ENCODE results near the gene TTLL11.

TTLL11 gene

GRCh38 chr9:121773286-121773953 is 319.7 kb downstream of the TTLL11 start:
- TF ChIP-seq FOXM1 (IDR thresholded peaks at IDR 0.05; ENCODE audit: borderline replicate concordance, low read depth) (no peak), ZBTB7A (IDR thresholded peaks at IDR 0.05; ENCODE audit: low read depth) (no peak), EGR1 (IDR thresholded peaks at IDR 0.05) (no peak), TAF1 (IDR thresholded peaks at IDR 0.05; ENCODE audit: low read depth) (no peak), TCF12 (IDR thresholded peaks at IDR 0.05; ENCODE audit: low read depth) (no peak), TEAD4 (IDR thresholded peaks at IDR 0.05) (no peak), NFIC (IDR thresholded peaks at IDR 0.05) (no peak), CREB1 (IDR thresholded peaks at IDR 0.05; ENCODE audit: low read depth) (no peak), RAD21 (IDR thresholded peaks at IDR 0.05; ENCODE audit: low read depth) (no peak), EP300 (IDR thresholded peaks at IDR 0.05; ENCODE audit: borderline replicate concordance) (no peak), MAX (IDR thresholded peaks at IDR 0.05) (no peak), CEBPB (IDR thresholded peaks at IDR 0.05) (no peak), YY1 (IDR thresholded peaks at IDR 0.05; ENCODE audit: low read depth) (no peak)
- TF ChIP-seq, protein P1, sequence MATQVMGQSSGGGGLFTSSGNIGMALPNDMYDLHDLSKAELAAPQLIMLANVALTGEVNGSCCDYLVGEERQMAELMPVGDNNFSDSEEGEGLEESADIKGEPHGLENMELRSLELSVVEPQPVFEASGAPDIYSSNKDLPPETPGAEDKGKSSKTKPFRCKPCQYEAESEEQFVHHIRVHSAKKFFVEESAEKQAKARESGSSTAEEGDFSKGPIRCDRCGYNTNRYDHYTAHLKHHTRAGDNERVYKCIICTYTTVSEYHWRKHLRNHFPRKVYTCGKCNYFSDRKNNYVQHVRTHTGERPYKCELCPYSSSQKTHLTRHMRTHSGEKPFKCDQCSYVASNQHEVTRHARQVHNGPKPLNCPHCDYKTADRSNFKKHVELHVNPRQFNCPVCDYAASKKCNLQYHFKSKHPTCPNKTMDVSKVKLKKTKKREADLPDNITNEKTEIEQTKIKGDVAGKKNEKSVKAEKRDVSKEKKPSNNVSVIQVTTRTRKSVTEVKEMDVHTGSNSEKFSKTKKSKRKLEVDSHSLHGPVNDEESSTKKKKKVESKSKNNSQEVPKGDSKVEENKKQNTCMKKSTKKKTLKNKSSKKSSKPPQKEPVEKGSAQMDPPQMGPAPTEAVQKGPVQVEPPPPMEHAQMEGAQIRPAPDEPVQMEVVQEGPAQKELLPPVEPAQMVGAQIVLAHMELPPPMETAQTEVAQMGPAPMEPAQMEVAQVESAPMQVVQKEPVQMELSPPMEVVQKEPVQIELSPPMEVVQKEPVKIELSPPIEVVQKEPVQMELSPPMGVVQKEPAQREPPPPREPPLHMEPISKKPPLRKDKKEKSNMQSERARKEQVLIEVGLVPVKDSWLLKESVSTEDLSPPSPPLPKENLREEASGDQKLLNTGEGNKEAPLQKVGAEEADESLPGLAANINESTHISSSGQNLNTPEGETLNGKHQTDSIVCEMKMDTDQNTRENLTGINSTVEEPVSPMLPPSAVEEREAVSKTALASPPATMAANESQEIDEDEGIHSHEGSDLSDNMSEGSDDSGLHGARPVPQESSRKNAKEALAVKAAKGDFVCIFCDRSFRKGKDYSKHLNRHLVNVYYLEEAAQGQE (IDR thresholded peaks at IDR 0.05; ENCODE audit: low read depth), result no peak
- TF ChIP-seq, protein P2, sequence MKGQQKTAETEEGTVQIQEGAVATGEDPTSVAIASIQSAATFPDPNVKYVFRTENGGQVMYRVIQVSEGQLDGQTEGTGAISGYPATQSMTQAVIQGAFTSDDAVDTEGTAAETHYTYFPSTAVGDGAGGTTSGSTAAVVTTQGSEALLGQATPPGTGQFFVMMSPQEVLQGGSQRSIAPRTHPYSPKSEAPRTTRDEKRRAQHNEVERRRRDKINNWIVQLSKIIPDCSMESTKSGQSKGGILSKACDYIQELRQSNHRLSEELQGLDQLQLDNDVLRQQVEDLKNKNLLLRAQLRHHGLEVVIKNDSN (IDR thresholded peaks at IDR 0.05), result no peak

GRCh38 chr9:121772600-121773285 is 320.4 kb downstream of the TTLL11 start:
- TF ChIP-seq CEBPB (IDR thresholded peaks at IDR 0.05), result no peak
- no peak for TF ChIP-seq ZBTB7A (IDR thresholded peaks at IDR 0.05; ENCODE audit: low read depth)
- TF ChIP-seq TAF1 (IDR thresholded peaks at IDR 0.05; ENCODE audit: low read depth), result no peak
- no peak for TF ChIP-seq FOXM1 (IDR thresholded peaks at IDR 0.05; ENCODE audit: borderline replicate concordance, low read depth)
- TF ChIP-seq, protein P2 (IDR thresholded peaks at IDR 0.05), result no peak
- no peak for TF ChIP-seq YY1 (IDR thresholded peaks at IDR 0.05; ENCODE audit: low read depth)
- no peak for TF ChIP-seq EGR1 (IDR thresholded peaks at IDR 0.05)
- TF ChIP-seq CREB1 (IDR thresholded peaks at IDR 0.05; ENCODE audit: low read depth), result no peak
- TF ChIP-seq TEAD4 (IDR thresholded peaks at IDR 0.05), result no peak
- TF ChIP-seq MAX (IDR thresholded peaks at IDR 0.05), result no peak
- no peak for TF ChIP-seq RAD21 (IDR thresholded peaks at IDR 0.05; ENCODE audit: low read depth)
- TF ChIP-seq, protein P1 (IDR thresholded peaks at IDR 0.05; ENCODE audit: low read depth), result no peak
- no peak for TF ChIP-seq TCF12 (IDR thresholded peaks at IDR 0.05; ENCODE audit: low read depth)
- no peak for TF ChIP-seq NFIC (IDR thresholded peaks at IDR 0.05)

All from Ishikawa (cell line).